Measurements from ENCODE around the gene FAM186B. TPM values are rescaled to one million over a fixed set of nuclear protein-coding genes. Genes with fewer than 3 reads are reported as not detected.
A peak's percentile ranks its signal among the peaks of the same experiment; 100 is the strongest.

The FAM186B gene
- total and polyA plus RNA-seq, 2 experiments from 2014 or later = 0.21 to 0.38 TPM

DNA sequence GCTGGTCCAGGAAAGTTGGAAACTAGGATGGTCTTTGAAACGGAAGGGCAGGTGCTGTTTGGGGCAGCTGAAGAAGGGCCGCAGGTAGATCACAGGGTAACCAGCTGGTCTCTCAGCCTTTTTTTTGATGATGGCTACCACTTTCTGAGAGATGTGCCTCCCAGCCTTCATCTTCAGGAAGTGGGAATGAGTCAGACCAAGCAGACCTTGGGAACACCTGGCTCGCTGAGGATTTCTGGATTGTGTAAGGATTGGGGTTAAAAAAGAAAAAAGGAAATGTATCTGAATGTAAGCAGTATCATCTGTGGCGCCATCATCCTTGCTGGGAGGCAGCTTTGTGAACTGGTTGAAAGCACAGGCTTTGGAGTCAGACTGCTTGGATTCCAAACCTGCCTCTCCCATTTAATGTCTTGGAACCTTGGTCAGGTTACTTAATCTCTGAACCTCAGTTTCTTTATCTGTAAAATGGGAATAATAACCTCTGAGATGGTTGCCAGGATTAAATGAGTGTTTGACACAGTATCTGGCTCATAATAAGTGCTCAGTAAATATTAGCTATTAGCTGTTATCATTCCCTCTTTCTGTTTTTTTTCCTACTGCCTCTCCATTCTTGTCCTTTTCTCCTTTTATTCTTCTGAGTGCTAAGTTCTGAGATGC, 19.6 kb upstream of the FAM186B start:
- peaks cover 3% of the 10 kb centered on the region; the same call in 1 of the 3 replicates for H3K36me3 Mint-ChIP-seq (ENCODE audit: low read depth)
- TF ChIP-seq, protein P1, sequence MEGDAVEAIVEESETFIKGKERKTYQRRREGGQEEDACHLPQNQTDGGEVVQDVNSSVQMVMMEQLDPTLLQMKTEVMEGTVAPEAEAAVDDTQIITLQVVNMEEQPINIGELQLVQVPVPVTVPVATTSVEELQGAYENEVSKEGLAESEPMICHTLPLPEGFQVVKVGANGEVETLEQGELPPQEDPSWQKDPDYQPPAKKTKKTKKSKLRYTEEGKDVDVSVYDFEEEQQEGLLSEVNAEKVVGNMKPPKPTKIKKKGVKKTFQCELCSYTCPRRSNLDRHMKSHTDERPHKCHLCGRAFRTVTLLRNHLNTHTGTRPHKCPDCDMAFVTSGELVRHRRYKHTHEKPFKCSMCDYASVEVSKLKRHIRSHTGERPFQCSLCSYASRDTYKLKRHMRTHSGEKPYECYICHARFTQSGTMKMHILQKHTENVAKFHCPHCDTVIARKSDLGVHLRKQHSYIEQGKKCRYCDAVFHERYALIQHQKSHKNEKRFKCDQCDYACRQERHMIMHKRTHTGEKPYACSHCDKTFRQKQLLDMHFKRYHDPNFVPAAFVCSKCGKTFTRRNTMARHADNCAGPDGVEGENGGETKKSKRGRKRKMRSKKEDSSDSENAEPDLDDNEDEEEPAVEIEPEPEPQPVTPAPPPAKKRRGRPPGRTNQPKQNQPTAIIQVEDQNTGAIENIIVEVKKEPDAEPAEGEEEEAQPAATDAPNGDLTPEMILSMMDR (conservative IDR thresholded peaks at IDR 0.05; ENCODE audit: low read depth in 2 of 2) = no peak
- TF ChIP-seq EZH2phosphoT487 (IDR thresholded peaks at IDR 0.05; ENCODE audit: unreplicated experiment) (no peak), NANOG (IDR thresholded peaks at IDR 0.05; ENCODE audit: borderline replicate concordance) (no peak), ZNF331 (CRISPR knock-in tag; IDR thresholded peaks at IDR 0.05; ENCODE audit: low read depth) (no peak), STAT1 (IDR thresholded peaks at IDR 0.05; ENCODE audit: unreplicated experiment) (no peak), EZH2 (IDR thresholded peaks at IDR 0.05; ENCODE audit: low read depth, unreplicated experiment) (no peak), JUNB (IDR thresholded peaks at IDR 0.05; ENCODE audit: unreplicated experiment) (no peak), CREB1 (CRISPR knock-in tag; IDR thresholded peaks at IDR 0.05; ENCODE audit: low read depth) (no peak), ZNF114 (CRISPR knock-in tag; IDR thresholded peaks at IDR 0.05) (no peak), POLR2AphosphoS5 (IDR thresholded peaks at IDR 0.05; ENCODE audit: low read depth) (no peak)
- TF ChIP-seq, protein P2, sequence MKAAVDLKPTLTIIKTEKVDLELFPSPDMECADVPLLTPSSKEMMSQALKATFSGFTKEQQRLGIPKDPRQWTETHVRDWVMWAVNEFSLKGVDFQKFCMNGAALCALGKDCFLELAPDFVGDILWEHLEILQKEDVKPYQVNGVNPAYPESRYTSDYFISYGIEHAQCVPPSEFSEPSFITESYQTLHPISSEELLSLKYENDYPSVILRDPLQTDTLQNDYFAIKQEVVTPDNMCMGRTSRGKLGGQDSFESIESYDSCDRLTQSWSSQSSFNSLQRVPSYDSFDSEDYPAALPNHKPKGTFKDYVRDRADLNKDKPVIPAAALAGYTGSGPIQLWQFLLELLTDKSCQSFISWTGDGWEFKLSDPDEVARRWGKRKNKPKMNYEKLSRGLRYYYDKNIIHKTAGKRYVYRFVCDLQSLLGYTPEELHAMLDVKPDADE (IDR thresholded peaks at IDR 0.05) = no peak
- TF ChIP-seq, protein P3, sequence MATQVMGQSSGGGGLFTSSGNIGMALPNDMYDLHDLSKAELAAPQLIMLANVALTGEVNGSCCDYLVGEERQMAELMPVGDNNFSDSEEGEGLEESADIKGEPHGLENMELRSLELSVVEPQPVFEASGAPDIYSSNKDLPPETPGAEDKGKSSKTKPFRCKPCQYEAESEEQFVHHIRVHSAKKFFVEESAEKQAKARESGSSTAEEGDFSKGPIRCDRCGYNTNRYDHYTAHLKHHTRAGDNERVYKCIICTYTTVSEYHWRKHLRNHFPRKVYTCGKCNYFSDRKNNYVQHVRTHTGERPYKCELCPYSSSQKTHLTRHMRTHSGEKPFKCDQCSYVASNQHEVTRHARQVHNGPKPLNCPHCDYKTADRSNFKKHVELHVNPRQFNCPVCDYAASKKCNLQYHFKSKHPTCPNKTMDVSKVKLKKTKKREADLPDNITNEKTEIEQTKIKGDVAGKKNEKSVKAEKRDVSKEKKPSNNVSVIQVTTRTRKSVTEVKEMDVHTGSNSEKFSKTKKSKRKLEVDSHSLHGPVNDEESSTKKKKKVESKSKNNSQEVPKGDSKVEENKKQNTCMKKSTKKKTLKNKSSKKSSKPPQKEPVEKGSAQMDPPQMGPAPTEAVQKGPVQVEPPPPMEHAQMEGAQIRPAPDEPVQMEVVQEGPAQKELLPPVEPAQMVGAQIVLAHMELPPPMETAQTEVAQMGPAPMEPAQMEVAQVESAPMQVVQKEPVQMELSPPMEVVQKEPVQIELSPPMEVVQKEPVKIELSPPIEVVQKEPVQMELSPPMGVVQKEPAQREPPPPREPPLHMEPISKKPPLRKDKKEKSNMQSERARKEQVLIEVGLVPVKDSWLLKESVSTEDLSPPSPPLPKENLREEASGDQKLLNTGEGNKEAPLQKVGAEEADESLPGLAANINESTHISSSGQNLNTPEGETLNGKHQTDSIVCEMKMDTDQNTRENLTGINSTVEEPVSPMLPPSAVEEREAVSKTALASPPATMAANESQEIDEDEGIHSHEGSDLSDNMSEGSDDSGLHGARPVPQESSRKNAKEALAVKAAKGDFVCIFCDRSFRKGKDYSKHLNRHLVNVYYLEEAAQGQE (IDR thresholded peaks at IDR 0.05; ENCODE audit: unreplicated experiment) = no peak
- TF ChIP-seq, protein P4, sequence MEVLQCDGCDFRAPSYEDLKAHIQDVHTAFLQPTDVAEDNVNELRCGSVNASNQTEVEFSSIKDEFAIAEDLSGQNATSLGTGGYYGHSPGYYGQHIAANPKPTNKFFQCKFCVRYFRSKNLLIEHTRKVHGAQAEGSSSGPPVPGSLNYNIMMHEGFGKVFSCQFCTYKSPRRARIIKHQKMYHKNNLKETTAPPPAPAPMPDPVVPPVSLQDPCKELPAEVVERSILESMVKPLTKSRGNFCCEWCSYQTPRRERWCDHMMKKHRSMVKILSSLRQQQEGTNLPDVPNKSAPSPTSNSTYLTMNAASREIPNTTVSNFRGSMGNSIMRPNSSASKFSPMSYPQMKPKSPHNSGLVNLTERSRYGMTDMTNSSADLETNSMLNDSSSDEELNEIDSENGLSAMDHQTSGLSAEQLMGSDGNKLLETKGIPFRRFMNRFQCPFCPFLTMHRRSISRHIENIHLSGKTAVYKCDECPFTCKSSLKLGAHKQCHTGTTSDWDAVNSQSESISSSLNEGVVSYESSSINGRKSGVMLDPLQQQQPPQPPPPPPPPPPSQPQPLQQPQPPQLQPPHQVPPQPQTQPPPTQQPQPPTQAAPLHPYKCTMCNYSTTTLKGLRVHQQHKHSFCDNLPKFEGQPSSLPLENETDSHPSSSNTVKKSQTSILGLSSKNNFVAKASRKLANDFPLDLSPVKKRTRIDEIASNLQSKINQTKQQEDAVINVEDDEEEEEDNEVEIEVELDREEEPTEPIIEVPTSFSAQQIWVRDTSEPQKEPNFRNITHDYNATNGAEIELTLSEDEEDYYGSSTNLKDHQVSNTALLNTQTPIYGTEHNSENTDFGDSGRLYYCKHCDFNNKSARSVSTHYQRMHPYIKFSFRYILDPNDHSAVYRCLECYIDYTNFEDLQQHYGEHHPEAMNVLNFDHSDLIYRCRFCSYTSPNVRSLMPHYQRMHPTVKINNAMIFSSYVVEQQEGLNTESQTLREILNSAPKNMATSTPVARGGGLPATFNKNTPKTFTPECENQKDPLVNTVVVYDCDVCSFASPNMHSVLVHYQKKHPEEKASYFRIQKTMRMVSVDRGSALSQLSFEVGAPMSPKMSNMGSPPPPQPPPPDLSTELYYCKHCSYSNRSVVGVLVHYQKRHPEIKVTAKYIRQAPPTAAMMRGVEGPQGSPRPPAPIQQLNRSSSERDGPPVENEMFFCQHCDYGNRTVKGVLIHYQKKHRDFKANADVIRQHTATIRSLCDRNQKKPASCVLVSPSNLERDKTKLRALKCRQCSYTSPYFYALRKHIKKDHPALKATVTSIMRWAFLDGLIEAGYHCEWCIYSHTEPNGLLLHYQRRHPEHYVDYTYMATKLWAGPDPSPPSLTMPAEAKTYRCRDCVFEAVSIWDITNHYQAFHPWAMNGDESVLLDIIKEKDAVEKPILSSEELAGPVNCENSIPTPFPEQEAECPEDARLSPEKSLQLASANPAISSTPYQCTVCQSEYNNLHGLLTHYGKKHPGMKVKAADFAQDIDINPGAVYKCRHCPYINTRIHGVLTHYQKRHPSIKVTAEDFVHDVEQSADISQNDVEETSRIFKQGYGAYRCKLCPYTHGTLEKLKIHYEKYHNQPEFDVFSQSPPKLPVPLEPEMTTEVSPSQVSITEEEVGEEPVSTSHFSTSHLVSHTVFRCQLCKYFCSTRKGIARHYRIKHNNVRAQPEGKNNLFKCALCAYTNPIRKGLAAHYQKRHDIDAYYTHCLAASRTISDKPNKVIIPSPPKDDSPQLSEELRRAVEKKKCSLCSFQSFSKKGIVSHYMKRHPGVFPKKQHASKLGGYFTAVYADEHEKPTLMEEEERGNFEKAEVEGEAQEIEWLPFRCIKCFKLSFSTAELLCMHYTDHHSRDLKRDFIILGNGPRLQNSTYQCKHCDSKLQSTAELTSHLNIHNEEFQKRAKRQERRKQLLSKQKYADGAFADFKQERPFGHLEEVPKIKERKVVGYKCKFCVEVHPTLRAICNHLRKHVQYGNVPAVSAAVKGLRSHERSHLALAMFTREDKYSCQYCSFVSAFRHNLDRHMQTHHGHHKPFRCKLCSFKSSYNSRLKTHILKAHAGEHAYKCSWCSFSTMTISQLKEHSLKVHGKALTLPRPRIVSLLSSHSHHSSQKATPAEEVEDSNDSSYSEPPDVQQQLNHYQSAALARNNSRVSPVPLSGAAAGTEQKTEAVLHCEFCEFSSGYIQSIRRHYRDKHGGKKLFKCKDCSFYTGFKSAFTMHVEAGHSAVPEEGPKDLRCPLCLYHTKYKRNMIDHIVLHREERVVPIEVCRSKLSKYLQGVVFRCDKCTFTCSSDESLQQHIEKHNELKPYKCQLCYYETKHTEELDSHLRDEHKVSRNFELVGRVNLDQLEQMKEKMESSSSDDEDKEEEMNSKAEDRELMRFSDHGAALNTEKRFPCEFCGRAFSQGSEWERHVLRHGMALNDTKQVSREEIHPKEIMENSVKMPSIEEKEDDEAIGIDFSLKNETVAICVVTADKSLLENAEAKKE (CRISPR knock-in tag; IDR thresholded peaks at IDR 0.05) = no peak
- DNase-seq (ENCODE audit: low spot score) = no peak
- peaks cover 19% of the 10 kb centered on the region for H3K27me3 Mint-ChIP-seq (ENCODE audit: insufficient read depth, low read depth, poor library complexity)
- Histone ChIP-seq H3K4me2 (no peak overlapping the region), H3K4me3 (peak overlapping the region; percentile 87; the same call in 1 of the 2 replicates), H3K27ac (ENCODE audit: low read depth) (peak overlapping the region; percentile 97; the same call in 1 of the 2 replicates), H3K27me3 (ENCODE audit: insufficient read depth) (peaks cover 15% of the 10 kb centered on the region; the same call in 1 of the 2 replicates), H2AFZ (no peak overlapping the region), H3F3A (replicated peaks; ENCODE audit: low read depth) (peaks cover 12% of the 10 kb centered on the region), H3K36me3 (ENCODE audit: insufficient read depth) (no peaks in the 10 kb centered on the region), H3K79me2 (replicated peaks; ENCODE audit: insufficient read depth) (no peaks in the 10 kb centered on the region), H3K9me2 (ENCODE audit: insufficient read depth) (no peaks in the 10 kb centered on the region), H3K4me1 (ENCODE audit: insufficient read depth) (peaks cover 23% of the 10 kb centered on the region), H4K20me1 (replicated peaks; ENCODE audit: insufficient read depth) (no peaks in the 10 kb centered on the region)
- H3K27ac Mint-ChIP-seq = peak overlapping the region; percentile 9; the same call in 1 of the 2 replicates
- no peaks in the 10 kb centered on the region for H3K9me3 Mint-ChIP-seq
- no peak for ATAC-seq
- H3K4me3 Mint-ChIP-seq = peak overlapping the region; percentile 67
- peaks cover 27% of the 10 kb centered on the region for H3K4me1 Mint-ChIP-seq

Data from GM23338 (cell line).